Measurements from ENCODE around the gene OCEL1. TPM values are rescaled to one million over a fixed set of nuclear protein-coding genes. Genes with fewer than 3 reads are reported as not detected.

The OCEL1 gene
- total and polyA plus RNA-seq, 2 of the 13 experiments (the other 11 are each of a cell fraction or from before 2014, with no cell fraction given), result 10.6 to 17.2 TPM

DNA sequence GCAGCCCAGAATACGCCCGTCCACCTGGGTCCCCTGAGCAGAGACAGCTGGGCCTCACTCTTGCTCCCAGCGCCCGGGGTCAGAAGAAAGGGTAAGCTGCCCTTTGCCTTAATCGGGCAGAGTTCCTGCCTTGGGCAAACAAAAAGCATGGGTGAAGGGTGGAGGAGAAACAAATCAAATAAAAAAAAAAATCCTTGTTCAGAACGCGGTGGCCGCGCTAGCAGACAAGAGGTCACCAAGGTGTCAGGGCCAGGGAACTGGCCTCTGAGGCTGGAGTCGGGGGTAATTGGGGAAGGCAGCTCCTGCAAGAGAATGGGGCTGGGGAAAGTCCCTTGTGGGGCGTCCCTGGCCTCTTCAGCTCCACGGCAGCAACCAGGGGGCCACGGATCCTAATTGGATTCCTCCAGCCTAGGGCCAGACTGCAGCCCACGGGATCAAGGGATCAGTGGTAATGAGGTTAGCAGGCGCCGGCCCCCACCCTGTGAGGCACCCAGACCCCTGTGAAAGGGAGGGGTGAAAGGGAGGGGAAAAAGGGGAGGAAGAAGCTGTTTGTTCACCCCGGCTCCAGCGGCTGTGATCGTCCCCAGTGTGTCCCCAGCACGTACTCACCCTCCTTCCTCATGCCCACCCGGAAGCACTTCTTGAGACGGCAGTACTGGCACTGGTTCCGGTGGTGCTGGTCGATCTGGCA, 14.2 kb downstream of the OCEL1 start (continued):
- TF ChIP-seq, protein P1, sequence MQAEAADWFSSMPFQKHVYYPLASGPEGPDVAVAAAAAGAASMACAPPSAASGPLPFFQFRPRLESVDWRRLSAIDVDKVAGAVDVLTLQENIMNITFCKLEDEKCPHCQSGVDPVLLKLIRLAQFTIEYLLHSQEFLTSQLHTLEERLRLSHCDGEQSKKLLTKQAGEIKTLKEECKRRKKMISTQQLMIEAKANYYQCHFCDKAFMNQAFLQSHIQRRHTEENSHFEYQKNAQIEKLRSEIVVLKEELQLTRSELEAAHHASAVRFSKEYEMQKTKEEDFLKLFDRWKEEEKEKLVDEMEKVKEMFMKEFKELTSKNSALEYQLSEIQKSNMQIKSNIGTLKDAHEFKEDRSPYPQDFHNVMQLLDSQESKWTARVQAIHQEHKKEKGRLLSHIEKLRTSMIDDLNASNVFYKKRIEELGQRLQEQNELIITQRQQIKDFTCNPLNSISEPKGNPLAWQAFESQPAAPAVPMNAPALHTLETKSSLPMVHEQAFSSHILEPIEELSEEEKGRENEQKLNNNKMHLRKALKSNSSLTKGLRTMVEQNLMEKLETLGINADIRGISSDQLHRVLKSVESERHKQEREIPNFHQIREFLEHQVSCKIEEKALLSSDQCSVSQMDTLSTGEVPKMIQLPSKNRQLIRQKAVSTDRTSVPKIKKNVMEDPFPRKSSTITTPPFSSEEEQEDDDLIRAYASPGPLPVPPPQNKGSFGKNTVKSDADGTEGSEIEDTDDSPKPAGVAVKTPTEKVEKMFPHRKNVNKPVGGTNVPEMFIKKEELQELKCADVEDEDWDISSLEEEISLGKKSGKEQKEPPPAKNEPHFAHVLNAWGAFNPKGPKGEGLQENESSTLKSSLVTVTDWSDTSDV (CRISPR knock-in tag; IDR thresholded peaks at IDR 0.05), result no peak
- TF ChIP-seq ERF (CRISPR knock-in tag; IDR thresholded peaks at IDR 0.05) (0 out of 2 replicates have a peak, but pooled peaks have one; percentile 32), RAD51 (IDR thresholded peaks at IDR 0.05; ENCODE audit: borderline replicate concordance) (no peak), THAP11 (CRISPR knock-in tag; IDR thresholded peaks at IDR 0.05) (no peak), SMAD1 (CRISPR knock-in tag; IDR thresholded peaks at IDR 0.05; ENCODE audit: borderline replicate concordance, low read depth) (no peak), CBX5 (CRISPR knock-in tag; IDR thresholded peaks at IDR 0.05; ENCODE audit: borderline replicate concordance) (no peak), MAFK (conservative IDR thresholded peaks at IDR 0.05 in 1 of 2, IDR thresholded peaks at IDR 0.05 in 1 of 2; ENCODE audit: low read length in 2 of 2) (no peak), GATAD2A (CRISPR knock-in tag; IDR thresholded peaks at IDR 0.05) (peak; percentile 61), ARNTL (CRISPR knock-in tag; IDR thresholded peaks at IDR 0.05) (no peak), HMG20A (CRISPR knock-in tag; IDR thresholded peaks at IDR 0.05; ENCODE audit: borderline replicate concordance) (no peak; the same call in 1 of the 2 replicates), NFE2L2 (IDR thresholded peaks at IDR 0.05; ENCODE audit: low read length) (no peak), TSC22D2 (CRISPR knock-in tag; IDR thresholded peaks at IDR 0.05; ENCODE audit: borderline replicate concordance) (no peak), SUZ12 (IDR thresholded peaks at IDR 0.05; ENCODE audit: low read depth, low read length) (no peak), HDAC6 (IDR thresholded peaks at IDR 0.05; ENCODE audit: low read depth, low read length) (no peak), MTA3 (CRISPR knock-in tag; IDR thresholded peaks at IDR 0.05) (no peak), KLF15 (CRISPR knock-in tag; IDR thresholded peaks at IDR 0.05; ENCODE audit: borderline replicate concordance) (no peak), ZNF337 (CRISPR knock-in tag; IDR thresholded peaks at IDR 0.05; ENCODE audit: borderline replicate concordance, low read depth) (no peak), CENPT (CRISPR knock-in tag; IDR thresholded peaks at IDR 0.05; ENCODE audit: low read depth) (no peak), ZMYM4 (CRISPR knock-in tag; IDR thresholded peaks at IDR 0.05) (no peak), CHD2 (IDR thresholded peaks at IDR 0.05; ENCODE audit: low read depth, low read length) (no peak), ZNF605 (CRISPR knock-in tag; IDR thresholded peaks at IDR 0.05) (peak; percentile 38; the same call in 1 of the 2 replicates), EEA1 (CRISPR knock-in tag; IDR thresholded peaks at IDR 0.05; ENCODE audit: borderline replicate concordance) (no peak)
- TF ChIP-seq, protein P2, sequence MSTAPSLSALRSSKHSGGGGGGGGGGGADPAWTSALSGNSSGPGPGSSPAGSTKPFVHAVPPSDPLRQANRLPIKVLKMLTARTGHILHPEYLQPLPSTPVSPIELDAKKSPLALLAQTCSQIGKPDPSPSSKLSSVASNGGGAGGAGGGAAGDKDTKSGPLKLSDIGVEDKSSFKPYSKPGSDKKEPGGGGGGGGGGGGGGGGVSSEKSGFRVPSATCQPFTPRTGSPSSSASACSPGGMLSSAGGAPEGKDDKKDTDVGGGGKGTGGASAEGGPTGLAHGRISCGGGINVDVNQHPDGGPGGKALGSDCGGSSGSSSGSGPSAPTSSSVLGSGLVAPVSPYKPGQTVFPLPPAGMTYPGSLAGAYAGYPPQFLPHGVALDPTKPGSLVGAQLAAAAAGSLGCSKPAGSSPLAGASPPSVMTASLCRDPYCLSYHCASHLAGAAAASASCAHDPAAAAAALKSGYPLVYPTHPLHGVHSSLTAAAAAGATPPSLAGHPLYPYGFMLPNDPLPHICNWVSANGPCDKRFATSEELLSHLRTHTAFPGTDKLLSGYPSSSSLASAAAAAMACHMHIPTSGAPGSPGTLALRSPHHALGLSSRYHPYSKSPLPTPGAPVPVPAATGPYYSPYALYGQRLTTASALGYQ (CRISPR knock-in tag; IDR thresholded peaks at IDR 0.05), result peak; percentile 64; the same call in 1 of the 2 replicates
- TF ChIP-seq, protein P3, sequence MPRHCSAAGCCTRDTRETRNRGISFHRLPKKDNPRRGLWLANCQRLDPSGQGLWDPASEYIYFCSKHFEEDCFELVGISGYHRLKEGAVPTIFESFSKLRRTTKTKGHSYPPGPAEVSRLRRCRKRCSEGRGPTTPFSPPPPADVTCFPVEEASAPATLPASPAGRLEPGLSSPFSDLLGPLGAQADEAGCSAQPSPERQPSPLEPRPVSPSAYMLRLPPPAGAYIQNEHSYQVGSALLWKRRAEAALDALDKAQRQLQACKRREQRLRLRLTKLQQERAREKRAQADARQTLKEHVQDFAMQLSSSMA (CRISPR knock-in tag; IDR thresholded peaks at IDR 0.05), result no peak
- TF ChIP-seq, protein P4, sequence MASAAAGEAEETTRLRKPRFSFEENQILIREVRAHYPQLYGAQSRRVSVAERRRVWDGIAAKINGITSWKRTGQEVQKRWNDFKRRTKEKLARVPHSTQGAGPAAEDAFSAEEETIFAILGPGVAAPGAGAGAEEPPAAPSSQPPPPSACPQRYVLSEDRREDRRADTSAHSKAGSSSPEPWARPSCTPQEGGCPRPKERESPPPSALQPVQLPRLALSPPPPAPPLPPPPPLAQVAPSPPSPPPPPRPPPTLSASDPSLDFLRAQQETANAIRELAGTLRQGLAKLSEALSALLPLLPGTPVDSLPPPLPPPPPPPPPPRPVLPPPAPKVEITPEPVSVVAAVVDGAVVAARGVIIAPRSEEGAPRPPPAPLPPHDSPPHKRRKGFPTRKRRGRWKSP (CRISPR knock-in tag; IDR thresholded peaks at IDR 0.05), result no peak

Data from HepG2 (cell line).